Measurements from ENCODE around the gene CEACAM1.

- no peak for TF ChIP-seq CTCF (IDR thresholded peaks at IDR 0.05)
- TF ChIP-seq POLR2A (IDR thresholded peaks at IDR 0.05) = no peak
- TF ChIP-seq EP300 (IDR thresholded peaks at IDR 0.05) = no peak
Measured at GRCh38 chr19:42531313-42531712, 3.0 kb upstream of the CEACAM1 start.

Data from ovary (tissue), 3 donors.